ENCODE measurements around the gene SMAD1.
A peak's percentile ranks its signal among the peaks of the same experiment; 100 is the strongest.

Gene SMAD1

GRCh38 chr4:145481164-145481941 lies at the start of gene SMAD1:
TSS of gene SMAD1 (plus strand) at chr4:145481853. CDS start at chr4:145514614, 32,761 bp downstream.
- DNase-seq (ENCODE audit: extremely low read depth, insufficient read length) = peak; percentile 72
- no peaks in the 10 kb centered on the region for H3K36me3 ChIP-seq (ENCODE audit: control insufficient read depth, insufficient read depth, low read length)
- TF ChIP-seq CTCF (IDR thresholded peaks at IDR 0.05; ENCODE audit: insufficient read depth, low read length, poor library complexity, severe bottlenecking) = no peak
- no peaks in the 10 kb centered on the region for H3K27me3 ChIP-seq (replicated peaks; ENCODE audit: control insufficient read depth, insufficient read depth, low read length)
- H3K4me3 ChIP-seq (replicated peaks; ENCODE audit: low read depth, low read length) = peak within 1 kb of the TSS; percentile 69

GRCh38 chr4:145433684-145434083 lies 48.0 kb upstream of the SMAD1 start:
- no peak for DNase-seq (ENCODE audit: extremely low read depth, insufficient read length)
- no peaks in the 10 kb centered on the region for H3K27me3 ChIP-seq (replicated peaks; ENCODE audit: control insufficient read depth, insufficient read depth, low read length)
- H3K4me3 ChIP-seq (replicated peaks; ENCODE audit: low read depth, low read length) = no peak overlapping the region
- TF ChIP-seq CTCF (IDR thresholded peaks at IDR 0.05; ENCODE audit: insufficient read depth, low read length, poor library complexity, severe bottlenecking) = no peak
- H3K36me3 ChIP-seq (ENCODE audit: control insufficient read depth, insufficient read depth, low read length) = no peaks in the 10 kb centered on the region

GRCh38 chr4:145435646-145436045 lies 46.0 kb upstream of the SMAD1 start:
- Histone ChIP-seq H3K27me3 (replicated peaks; ENCODE audit: control insufficient read depth, insufficient read depth, low read length) (no peaks in the 10 kb centered on the region), H3K36me3 (ENCODE audit: control insufficient read depth, insufficient read depth, low read length) (no peaks in the 10 kb centered on the region), H3K4me3 (replicated peaks; ENCODE audit: low read depth, low read length) (no peak overlapping the region)
- DNase-seq (ENCODE audit: extremely low read depth, insufficient read length) = no peak
- no peak for TF ChIP-seq CTCF (IDR thresholded peaks at IDR 0.05; ENCODE audit: insufficient read depth, low read length, poor library complexity, severe bottlenecking)

GRCh38 chr4:145436114-145436513 lies 45.5 kb upstream of the SMAD1 start:
- no peaks in the 10 kb centered on the region for H3K27me3 ChIP-seq (replicated peaks; ENCODE audit: control insufficient read depth, insufficient read depth, low read length)
- no peaks in the 10 kb centered on the region for H3K36me3 ChIP-seq (ENCODE audit: control insufficient read depth, insufficient read depth, low read length)
- no peak for TF ChIP-seq CTCF (IDR thresholded peaks at IDR 0.05; ENCODE audit: insufficient read depth, low read length, poor library complexity, severe bottlenecking)
- H3K4me3 ChIP-seq (replicated peaks; ENCODE audit: low read depth, low read length) = no peak overlapping the region
- no peak for DNase-seq (ENCODE audit: extremely low read depth, insufficient read length)

- no peaks in the 10 kb centered on the region for H3K36me3 ChIP-seq (ENCODE audit: control insufficient read depth, insufficient read depth, low read length)
- no peak for TF ChIP-seq CTCF (IDR thresholded peaks at IDR 0.05; ENCODE audit: insufficient read depth, low read length, poor library complexity, severe bottlenecking)
- DNase-seq (ENCODE audit: extremely low read depth, insufficient read length) = no peak
These were observed 44.9 kb upstream of the SMAD1 start for GRCh38 chr4:145436796-145437195.

More at GRCh38 chr4:145436796-145437195, 44.9 kb upstream of the SMAD1 start:
- no peak overlapping the region for H3K4me3 ChIP-seq (replicated peaks; ENCODE audit: low read depth, low read length)
- no peaks in the 10 kb centered on the region for H3K27me3 ChIP-seq (replicated peaks; ENCODE audit: control insufficient read depth, insufficient read depth, low read length)

Data from GM06990 (cell line).